ENCODE results near the gene DPM3. TPM values are rescaled to one million over a fixed set of nuclear protein-coding genes. Genes with fewer than 3 reads are reported as not detected.

The DPM3 gene
- total and polyA plus RNA-seq, 9 of the 15 experiments (the other 6 are each of a cell fraction or from before 2014, with no cell fraction given), result 3.7 to 120 (median 36.4) TPM

- peak; percentile 80 for TF ChIP-seq MGA (IDR thresholded peaks at IDR 0.05)
- TF ChIP-seq TAF9B (IDR thresholded peaks at IDR 0.05; ENCODE audit: partially characterized antibody), result no peak
- peak; percentile 82 for TF ChIP-seq USF1 (CRISPR knock-in tag; IDR thresholded peaks at IDR 0.05)
- TF ChIP-seq EP300 (IDR thresholded peaks at IDR 0.05; ENCODE audit: low read length), result peak; percentile 28; the same call in 1 of the 2 replicates
- TF ChIP-seq RBFOX2 (IDR thresholded peaks at IDR 0.05; ENCODE audit: low read depth, low read length), result 0 out of 2 replicates have a peak, but pooled peaks have one; percentile 26
- peak; percentile 33 for TF ChIP-seq NEUROD1 (IDR thresholded peaks at IDR 0.05; ENCODE audit: borderline replicate concordance, low read depth, low read length, partially characterized antibody)
- peak; percentile 97 for TF ChIP-seq MYC (IDR thresholded peaks at IDR 0.05; ENCODE audit: low read depth, low read length)
- peak; percentile 61; the same call in 1 of the 2 replicates for TF ChIP-seq MYC (CRISPR knock-in tag; IDR thresholded peaks at IDR 0.05; ENCODE audit: borderline replicate concordance, low read depth)
- TF ChIP-seq SP1 (CRISPR knock-in tag; IDR thresholded peaks at IDR 0.05), result peak; percentile 54; the same call in 1 of the 2 replicates
- 0 out of 4 replicates have a peak, but pooled peaks of 1 of the 2 experiments have one; percentile 69 for TF ChIP-seq KDM4B (IDR thresholded peaks at IDR 0.05; ENCODE audit: borderline replicate concordance in 2 of 2, low read depth in 1 of 2)
- no peak for TF ChIP-seq TBL1XR1 (IDR thresholded peaks at IDR 0.05; ENCODE audit: low read length in 2 of 2)
- peak; percentile 70 for TF ChIP-seq EP400 (IDR thresholded peaks at IDR 0.05)
- peak; percentile 78 to 85 for TF ChIP-seq RAD21 (CRISPR knock-in tag; conservative IDR thresholded peaks at IDR 0.05 in 1 of 2, IDR thresholded peaks at IDR 0.05 in 1 of 2)
Measured at GRCh38 chr1:155091071-155092051, 49.0 kb downstream of the DPM3 start (continued).

Data from K562 (cell line).